Activated CD8-positive, alpha-beta memory T cell treated with anti-CD3 and anti-CD28 coated beads, Interleukin-2, amount 50 U/mL, for 24 hours (primary cell): ENCODE measurements around the gene KLRF1.

Source experiments
- DNase-seq: peaks from one replicate; pipeline ENCODE4 v3.0.0-alpha.2; 2020; ENCODE audit errors: extremely low read depth

Gene KLRF1

DNA sequence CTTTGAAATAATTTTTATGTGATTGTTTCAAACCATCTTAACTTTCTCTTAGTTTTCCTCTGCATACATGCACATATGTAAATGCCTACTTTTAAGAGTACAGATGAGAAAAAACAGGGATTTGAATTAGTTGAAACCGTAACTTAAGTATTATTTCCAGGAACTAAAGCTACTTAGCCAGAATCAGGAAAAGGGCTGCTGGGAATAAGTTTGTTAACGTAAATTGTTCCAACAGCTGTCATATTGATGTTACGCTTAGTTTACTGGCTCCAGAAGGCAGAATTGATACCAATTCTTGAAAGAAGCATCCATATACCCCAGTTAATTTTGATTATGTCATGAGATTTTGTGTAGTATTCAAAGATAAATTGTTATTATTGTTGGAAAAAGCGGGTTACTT is 17.9 kb upstream of the KLRF1 start:
- no peak for DNase-seq

DNA sequence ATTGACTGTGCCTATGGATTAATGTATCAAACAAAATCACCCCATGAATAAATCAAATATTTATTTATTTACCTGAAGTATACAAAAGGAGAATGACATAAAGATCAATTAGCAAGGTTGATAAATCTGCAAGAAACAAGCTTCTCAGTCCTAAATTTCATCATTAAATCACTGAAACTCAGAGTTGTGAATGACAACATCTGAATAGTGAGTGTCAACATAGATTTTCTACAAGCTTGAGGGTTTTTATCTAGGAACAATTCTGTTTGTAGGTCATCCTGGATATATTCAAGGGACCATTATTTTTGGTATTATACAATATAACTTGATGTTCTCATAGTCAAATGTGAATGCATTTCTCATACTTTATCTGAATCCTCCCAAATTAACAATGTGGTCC is 17.4 kb upstream of the KLRF1 start:
- DNase-seq, result no peak

DNA sequence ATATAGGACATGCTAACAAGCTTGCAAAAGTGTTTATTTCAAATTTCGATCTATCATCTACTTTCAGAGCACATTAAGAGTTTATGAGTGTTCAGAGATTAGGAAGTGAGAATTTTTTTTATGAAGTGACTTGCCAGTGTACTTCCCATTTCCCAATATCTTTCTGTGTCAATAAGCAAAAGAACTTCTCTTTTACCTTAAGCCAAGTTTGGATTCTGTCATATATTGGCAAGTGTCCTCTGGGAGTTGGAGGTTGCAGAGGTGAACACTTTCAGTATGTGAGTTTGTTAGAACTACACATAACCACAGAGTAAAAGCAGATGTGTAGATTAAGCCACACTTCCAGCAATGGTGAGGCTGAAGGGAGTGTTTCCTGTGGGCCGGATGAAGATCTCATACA is 16.6 kb upstream of the KLRF1 start:
- DNase-seq, result no peak

DNA sequence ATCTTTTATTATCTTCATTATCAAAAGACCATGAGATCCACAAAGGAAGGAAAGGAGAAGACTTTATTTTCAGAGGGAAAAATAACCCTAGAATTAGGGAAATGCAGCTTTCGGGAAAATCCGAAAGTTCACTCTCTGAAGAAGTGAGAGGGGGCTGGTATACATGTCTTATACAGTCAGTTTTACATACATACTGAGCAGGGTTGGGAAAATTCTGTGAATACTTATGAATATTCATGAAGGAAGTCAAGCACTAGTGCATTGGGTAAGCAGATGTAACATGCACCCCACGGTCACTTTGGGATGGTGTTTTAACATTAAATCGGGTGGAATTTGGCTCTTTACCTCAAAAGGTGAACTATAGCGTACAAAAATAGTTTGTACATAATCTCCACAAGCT is 15.7 kb upstream of the KLRF1 start:
- DNase-seq, result no peak

DNA sequence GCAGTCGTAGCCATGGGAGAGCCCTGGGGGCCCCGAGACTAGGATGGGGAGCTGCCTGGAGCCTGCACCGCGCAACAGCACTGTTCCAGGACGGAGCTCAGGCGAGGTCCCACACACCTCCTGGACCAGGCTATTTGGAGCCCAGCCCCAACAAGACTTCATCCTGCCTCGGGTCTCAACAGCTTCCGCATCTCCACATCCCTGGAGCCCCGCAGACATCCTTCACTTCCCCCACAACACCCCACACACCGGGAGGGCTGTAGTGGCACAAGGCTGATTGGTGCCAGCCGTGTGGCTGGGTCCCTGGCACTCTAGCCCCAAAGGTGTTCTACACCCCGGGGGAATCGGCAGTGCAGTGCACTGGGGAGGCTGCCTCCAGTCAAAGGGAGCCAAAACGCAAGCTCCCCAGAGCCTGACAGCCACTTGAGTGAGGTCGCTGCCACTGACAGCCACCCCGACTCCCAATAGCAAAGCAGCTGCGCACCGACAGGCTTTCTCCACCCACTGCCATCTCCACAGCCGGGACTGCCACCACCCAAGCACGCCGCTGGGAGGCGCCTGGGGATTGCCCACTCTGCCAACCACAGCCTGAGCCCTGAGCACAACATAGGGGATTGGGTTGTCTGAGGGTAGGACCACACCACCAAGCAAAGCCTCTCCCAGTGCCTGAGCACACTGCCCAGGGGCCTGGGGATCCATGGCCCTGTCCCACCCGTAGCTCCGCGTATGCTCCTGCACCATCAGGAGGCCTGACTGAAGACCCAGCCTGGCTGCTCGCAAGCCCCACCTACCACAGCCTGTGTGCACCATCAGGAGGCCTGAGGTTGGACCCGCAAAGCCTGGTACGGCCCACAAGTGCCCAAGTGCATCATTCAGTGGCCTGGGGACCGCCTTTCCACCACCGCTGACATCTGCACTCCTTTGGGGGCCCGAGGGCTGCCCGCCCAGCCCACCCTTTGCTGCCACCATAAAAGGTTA is 13.2 kb upstream of the KLRF1 start:
- peak; percentile 85 for DNase-seq

DNA sequence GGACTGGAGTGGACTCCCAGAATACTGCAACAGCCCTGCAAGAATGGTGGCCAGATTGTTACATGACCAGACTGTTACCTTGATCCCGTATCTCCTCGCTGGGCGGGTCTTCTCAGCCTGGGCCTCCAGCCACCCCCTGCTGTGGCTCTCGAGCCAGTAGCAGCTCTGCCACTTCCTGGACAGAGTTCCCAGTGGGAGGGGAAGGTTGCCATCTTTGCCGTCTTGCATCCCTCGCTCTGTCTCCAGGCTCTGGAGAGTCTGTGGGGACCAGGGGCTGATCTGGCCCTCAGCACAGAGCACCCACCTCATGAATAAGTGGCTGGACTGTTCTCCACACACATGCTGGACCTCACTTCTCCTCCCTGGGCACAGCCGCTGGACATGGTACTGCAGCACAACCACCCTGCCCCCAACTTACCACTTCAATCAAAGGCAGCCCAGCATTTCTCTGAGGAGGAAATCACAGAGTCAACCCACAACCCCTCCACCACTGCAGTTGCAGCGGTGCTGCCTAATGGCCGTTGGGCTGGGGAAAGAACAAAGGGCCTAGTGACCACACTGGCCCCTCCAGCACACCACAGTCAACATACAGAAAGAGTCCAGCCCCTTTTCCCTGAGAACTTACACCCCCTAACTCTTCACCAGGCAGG is 6.9 kb upstream of the KLRF1 start:
- DNase-seq, result no peak

DNA sequence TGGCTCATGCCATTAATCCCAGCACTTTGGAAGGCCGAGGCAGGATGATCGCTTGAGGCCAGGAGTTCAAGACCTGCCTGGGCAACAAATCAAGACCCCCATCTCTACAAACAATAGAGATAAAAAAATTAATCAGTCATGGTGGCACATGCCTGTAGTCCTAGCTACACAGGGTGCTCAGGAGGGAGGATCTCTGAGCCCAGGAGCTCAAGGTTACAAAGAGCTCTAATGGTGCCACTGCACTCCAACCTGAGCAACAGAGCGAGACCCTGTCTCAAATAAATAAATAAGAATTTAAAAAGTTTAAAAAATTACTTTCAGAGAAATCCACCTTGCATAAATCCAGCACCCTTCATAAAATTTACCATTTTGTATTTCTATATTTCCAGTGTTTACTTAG is 2.2 kb downstream of the KLRF1 start:
- DNase-seq, result no peak

DNA sequence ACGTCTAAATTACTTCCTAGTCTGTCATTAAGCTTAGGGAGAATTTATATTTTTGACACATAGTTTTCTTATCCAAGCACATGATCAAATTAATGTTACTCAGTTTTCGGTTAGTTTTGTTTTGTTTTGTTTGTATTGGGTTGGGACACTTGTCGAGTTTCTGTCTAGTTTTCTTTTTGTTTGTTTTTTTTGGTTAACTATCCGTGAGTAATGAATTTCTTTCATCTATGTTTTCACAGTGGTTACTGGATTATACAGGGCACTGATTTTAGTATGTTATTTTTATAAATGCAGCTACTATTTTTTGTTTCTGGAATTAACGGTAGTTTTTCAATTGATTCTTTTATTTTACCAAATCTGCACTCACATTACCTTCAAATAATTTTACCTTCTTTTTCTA is 2.7 kb downstream of the KLRF1 start:
- DNase-seq, result no peak

DNA sequence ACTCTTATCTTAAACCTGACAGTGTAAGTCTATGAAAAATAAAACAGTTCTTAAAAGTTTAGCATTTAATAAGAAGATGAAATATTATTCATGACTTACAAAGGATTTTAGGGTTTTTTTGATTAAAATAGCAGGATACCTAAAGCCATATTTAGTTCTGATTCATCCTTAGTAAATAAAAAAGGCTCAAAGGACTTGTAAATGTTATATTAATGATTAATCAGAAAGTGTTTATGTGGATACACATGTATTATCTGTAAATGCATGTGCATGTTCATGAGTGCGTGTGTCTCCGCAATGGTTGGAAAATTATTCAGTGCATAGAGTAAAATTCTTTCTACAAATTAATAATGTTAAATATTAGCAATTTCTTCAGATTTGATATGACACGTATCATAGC is 4.4 kb downstream of the KLRF1 start:
- DNase-seq, result no peak

DNA sequence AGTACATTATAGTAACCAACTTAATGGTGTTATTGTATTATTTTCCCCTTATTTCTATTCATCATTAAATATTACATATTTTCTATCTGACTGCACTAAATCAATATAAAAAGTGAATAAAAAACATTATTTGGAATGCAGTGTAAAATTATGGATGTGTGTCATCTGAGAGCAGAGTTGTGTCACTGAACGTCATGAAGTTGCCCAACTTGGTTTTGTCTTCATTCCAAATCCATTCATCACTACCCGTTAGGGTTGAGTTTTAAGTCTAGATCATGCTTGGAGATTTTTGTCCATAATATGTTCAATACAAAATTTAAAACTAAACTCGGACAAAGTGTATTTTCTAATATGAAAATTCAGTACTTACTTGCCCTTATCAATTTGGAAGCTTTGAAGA is 16.1 kb downstream of the KLRF1 start:
- no peak for DNase-seq

DNA sequence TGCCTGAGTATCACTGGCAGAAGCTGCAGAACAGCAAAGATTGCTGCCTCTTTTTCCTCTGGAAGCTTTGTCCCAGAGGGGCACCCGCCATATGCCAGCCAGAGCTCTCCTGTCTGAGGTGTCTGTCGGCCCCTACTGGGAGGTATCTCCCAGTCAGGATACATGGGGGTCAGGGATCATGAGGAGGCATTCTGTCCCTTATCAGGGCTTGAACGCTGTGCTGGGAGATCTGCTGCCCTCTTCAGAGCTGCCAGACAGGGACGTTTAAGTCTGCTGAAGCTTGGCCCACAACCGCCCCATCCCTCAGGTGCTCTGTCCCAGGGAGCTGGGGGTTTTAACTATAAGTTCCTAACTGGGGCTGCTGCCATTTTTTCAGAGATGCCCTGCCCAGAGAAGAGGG is 21.6 kb downstream of the KLRF1 start:
- DNase-seq, result no peak

DNA sequence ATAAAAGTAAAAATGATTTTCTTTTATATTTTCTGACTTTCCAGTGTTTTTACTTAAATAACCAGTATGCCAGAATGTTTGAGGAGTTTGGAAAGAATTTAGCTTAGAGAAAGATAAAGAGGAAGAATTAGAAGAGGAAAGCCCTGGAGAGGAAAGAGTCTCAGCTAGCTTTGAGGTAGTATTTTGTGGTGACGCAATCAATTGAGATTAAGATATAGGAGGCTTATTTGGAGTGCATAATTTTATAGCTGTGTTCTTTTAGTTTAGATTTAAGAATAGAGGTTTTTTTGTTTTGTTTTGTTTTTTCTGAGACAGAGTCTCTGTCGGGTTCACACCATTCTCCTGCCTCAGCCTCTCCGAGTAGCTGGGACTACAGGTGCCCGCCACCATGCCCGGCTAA is 23.8 kb downstream of the KLRF1 start:
- DNase-seq, result no peak

DNA sequence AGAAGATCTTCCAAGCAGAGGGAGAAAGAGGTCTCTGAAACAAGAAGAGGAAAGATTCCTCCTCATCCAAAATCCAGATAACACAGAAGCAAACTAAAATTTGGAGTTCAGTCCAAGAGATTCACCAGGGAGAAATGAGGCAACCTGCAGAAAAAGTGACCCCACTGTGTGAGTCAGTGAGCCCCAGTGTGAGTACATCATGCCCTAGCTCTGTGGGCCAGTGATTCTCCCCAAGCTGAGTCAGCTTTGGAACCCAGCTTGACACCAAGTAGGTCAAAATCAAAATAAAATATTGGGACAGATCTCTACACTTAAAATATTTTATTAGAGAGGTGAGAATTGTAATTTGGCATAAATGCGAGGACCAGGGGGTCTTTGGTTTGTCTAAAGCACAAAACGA is 24.6 kb downstream of the KLRF1 start:
- no peak for DNase-seq

DNA sequence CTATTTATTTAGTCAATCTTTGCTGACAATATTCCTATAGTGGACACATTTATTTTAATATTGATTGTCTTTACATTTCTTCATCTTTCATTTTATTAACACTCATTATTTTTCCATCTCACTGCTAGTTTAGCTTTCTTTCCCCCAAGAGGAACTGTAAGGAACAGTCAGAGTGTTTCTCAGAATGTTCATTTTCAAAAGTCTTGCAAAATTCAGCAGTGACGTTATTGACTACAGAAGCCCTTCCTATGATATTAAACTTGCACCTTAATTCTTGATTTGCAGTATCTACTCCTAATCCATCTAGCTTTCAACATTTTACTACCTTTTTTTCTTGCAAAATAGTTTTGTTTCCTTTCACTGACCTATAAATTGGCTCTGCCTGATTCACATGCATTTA is 28.9 kb downstream of the KLRF1 start:
- no peak for DNase-seq

DNA sequence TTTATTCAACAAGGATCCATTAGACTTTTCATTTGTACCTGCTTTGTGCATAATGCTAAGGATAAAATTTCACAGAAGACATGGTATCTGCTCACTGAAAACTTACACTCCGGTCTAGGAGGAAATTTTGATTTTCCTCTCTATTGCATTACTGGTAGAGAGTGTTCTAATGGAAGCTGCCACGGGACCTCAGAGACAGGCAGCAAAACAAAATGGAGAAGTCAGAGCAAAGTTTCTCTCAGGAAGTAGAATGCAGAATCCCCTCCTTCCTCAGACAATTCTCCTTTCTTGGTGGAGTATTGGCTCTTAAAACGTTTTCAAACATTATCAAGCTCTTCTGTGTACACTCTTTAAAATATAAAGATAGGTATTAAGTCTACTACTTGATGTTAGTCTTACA is 29.6 kb downstream of the KLRF1 start:
- DNase-seq, result no peak

DNA sequence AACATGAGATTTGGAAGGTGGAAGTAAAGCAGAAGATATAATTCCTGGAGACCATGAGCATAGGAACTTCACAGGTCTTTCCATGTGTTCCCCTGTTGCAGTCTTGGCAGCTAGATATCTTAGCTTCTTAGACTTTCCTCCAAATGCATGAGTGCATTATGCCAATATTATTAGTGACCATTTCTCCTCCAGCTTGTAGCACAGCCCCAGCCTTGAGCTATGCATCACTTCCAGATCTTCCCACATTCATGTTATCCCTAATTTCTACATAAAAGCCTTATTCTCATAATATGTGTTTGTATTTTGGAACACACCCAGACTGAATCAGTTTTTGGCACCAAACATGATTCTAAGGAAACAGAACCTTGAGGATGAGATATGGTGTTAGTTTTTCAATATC is 30.9 kb downstream of the KLRF1 start:
- no peak for DNase-seq

DNA sequence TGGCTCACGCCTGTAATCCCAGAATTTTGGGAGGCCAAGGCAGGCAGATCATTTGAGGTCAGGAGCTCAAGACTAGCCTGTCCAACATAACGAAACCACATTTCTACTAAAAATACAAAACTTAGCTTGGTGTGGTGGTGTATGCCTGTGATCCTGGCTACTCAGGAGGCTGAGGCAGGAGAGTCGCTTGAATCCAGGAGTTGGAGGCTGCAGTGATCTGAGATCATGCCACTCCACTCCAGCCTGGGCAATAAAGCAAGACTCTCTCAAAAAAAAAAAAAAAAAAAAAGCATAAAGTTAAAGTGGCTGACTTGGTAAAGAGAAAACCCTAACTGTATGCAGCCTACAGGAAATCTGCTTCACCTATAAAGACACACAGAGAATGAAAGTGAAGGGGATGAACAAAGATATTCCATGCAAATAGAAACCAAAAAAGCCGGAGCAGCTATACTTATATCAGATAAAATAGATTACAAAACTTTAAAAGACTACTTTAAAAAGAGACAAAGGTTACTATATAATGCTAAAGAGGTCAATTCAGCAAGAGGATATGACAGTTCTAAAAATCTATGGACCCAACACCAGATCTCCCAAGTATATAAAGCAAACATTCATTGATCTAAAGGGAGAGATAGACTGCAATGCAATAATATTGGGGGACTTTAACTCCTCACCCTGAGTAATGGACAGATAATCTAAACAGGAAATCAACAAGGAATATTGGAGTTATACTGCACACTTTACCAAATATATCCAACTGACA is 37.8 kb downstream of the KLRF1 start:
- DNase-seq, result no peak

DNA sequence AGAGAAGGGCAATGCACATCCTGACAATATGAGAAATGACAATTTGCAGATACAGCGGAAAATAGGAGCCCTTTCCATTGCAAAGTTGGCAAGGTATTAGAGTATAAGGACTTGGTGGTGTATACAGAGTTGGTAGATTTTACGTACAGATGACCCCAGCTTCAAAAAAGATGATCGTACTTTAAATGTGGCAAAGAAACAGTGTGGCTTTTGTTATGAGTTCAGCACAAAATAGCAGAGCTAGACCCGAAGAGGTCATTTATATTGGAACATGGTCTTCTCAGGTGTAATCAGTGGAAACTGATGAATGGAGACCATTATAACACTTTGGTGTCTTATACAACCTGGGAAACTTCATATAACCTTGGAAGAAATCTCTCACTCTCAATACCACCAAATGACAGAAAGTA is 39.6 kb downstream of the KLRF1 start:
- DNase-seq, result no peak

DNA sequence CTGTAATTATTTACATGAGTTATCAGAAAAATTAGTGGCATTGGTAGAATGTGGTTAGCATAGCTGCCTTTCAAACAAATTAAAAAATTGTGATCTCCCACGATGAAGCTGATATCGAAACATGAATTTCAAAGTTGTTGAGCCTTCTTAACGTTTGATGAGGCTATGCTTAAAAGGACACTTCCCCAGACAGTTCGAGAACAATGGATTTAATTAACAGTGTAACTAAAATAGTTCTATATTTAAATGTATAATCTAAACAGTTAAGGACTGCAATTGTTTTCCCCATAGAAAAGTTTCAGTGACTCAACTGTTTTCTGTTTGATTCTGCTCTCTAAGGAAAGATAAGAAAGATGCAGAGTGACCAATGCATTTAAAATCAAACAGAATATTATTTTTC is 40.2 kb downstream of the KLRF1 start:
- DNase-seq, result no peak

DNA sequence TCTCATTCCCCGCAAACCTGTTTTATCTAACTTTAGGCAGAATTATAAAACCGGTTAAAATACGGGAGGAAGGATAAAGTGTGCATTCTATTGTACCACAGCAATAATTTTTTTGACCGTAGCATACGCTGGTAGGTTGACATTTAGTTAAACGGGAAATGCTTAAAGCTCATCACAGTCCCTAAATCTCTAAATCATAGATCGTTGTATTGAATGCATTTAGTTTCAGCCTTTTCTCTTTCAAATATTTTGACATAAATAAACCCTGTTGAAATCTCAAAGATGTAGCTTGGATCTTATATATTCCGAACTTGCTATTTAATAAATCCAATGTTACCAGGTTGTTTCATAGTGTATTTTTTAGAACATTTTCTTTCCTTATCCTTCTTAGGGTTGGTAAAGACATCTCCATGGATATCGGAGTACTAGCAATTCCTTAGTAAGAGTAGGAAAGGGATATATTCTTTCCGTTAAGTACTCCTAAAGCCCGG is 41.1 kb downstream of the KLRF1 start:
- no peak for DNase-seq

DNA sequence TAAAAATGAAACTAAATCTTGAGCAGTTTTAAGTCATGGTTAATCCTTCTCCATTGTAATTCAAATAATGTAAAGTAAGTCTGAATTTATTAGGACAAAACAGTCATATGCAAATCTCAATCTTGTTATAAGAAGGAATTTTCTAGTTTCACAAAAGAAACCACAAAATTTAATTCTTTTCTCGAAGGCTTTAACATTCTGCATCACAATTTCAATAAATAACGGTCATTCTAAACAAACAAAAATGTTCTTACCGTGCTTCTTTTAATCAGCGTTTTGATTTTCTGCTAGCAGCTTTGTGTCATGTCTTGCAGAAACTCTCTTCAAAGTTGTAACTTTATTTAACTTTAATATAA is 41.6 kb downstream of the KLRF1 start:
- DNase-seq, result no peak

DNA sequence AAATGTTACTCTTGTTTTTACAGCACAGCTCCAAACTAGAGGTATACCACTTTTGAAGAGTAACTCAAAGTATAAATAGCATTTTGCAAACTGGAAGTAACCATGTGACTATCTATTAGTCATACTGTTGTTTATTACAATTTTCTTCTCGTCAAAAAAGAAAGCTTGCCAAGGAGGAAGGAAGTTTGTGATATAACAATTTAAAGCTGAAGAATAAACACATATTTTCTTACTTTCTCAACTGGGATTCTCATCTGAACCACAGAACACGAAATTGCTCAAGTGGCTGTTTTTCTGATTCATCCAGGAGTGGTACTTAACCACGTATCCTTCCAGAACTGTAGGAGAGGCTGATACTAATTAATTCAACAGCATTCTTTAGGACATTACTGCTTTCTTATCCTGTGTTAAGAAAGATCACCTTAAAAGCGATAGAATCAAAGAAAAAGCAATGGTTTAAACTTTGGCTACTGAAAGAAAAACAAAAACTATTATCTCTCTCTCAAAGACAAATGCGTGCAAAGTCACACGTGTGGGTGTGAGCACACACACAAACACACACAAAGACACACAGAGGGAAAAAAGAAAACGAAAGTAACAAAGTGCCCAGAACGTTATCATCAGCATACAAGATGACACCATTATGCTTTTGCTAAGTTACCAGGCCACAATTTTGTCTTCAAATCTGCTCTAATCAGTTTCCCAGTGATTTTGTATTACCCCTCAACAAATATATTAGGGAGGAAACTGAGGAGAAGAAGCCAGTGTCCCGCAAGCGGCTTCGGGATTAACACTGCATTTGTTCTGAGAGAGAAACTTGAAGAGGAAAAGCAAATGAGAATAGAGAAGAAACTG is 42.3 kb downstream of the KLRF1 start, which contains the start of gene CLEC2B:
Gene CLEC2B, minus strand, starts transcription at position 48 of the 855 bp plus-strand sequence.
- no peak for DNase-seq
